NCI-H2029 (cell line): Measurements from ENCODE around the gene RGPD4.

Experiments used
- DNase-seq: peaks from one replicate; lab custom pipeline; 2025; lab: John Stamatoyannopoulos, UW

RGPD4 gene

DNA sequence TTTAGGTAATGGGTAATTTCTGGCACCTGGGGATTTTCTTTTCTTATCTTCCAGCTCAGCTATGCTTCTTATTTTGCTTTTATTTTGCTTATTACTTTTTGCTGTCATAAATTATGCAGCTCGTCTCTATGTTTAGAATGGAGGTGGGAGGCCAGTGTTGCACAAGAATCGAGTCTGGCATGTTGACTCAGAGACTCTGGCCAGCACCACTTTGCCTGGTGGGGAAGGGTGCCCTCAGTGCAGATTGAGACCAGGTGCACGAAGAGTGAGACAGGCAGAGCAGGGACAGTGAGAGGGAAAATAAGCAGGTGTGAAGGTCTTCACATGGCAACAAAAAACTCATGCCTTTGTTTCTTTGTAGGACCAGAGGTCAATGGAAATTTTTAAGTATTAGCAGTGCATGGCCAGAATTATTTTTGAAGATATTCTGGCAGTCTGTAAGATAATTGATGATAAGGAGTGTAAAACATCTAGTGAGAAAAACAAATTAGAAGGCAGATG lies 100.4 kb downstream of the RGPD4 start:
- no peak for DNase-seq

DNA sequence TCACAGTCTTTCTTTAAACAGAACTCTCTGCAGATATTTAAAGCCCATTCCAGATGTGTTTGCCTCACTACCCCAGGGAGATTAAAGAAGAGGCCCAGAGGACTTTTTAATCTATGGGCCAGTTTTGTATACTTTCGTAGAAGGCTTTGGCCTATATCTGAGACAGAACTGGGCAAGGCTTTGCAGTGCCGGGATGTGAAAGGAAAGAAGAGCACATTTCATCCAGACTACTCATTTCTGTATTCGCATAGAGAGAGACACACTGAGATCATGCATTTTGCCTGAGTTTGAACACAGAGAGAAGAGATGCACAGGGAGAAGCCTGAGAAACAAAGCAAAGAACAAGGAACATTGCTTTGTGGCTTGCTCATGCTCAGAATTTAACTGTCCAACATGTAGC lies 104.7 kb downstream of the RGPD4 start:
- DNase-seq: no peak

DNA sequence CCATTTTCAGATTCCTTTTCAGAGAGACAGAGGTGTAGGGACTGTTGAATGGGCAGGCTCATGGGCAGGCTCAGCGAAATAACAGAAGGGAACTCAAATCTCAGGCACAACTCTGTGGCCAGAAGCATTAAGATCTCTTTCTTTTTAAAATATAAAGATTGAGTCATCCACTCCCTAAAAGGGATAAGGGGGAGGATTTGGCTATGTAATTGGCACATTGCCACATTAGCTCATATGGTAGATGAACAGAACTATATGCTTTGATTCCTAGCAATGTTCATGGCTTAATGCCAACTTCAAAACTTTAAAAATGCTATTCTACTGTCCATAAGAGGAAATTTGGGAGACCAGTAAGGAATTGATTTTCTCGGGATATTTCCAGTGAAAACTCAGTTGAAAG lies 105.8 kb downstream of the RGPD4 start:
- no peak for DNase-seq

DNA sequence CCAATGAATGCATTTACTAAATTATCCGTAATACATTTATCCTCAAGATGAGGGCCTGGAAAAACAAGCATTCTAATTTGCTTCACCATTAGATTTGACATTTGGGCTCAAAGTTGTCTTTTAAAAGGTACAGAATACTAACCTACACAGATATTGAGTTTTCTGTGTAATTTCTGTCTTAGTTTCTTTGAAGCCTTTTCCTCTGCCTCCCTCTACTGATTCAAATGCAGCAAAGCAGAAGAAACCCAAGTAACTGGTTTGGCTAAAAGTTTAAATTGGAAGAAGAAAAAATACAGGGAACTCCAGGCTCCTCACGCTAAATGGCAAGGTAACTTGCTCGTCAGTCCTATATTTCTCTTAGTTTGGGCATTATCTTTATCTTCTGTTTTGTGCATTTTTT lies 106.3 kb downstream of the RGPD4 start:
- peak; percentile 2 for DNase-seq

DNA sequence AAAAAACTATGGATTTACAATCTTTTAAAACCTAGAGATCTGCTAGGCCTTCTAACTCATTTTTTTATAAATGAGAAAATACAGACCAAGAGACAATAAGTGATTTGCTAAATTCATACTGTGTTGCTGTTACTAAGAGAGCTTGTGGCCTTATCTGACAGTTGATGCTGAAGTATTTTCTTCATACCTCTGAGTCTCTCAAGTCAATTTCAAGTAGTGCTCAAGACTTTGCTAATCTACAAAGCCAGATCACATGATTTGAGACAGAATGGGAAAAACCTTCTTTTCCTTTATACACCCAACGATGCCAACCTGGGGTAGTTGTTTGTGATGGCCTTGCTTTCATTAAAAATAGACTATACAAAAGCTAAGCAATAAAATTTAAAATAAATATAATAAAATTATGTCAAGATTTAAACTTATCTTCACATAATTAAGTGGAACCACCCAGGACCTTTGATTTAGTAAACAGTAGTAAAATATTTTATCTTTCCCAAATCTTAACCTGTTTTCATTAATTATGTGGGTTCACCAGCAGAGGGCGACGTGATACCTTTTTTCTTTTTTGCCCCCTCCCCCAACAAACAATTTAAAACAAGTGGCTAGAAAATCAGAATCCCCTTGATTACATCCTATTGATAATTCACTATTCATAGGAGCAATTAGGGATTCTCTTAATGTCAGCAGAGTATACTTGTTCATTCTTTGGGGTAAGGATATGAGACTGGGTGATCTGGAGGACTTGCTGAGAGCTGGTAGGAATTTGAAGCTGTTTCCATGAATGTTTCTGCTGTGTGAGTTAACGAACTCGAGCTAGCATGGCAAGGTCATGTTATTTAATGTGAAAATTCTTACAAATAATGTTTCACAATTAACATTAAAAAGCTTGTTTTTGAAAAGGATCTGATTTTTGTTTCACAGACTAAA lies 110.0 kb downstream of the RGPD4 start:
- DNase-seq: peak; percentile 2
